DOHH2 (cell line): Measurements from ENCODE around the gene PLK3.

ENCODE experiments used
- H3F3A ChIP-seq: fragments of 200-600 bp; sonication (generic), shearing (Covaris generic); 2 replicates; pipeline ENCODE4 v1.6.0; 2016; ENCODE audit warnings: antibody characterized with exemption, mild to moderate bottlenecking; ENCODE audit not compliant: control insufficient read depth, insufficient read depth
- H3K27ac ChIP-seq: fragments of 200-600 bp; sonication (generic); 2 replicates; pipeline ENCODE4 v1.5.1; 2014; ENCODE audit warnings: low read depth, mild to moderate bottlenecking, low read length, moderate library complexity
- H3K27me3 ChIP-seq: fragments of 200-600 bp; sonication (generic); 2 replicates; pipeline ENCODE4 v1.6.1; 2014; ENCODE audit warnings: mild to moderate bottlenecking, low read length, mixed read lengths; ENCODE audit not compliant: control insufficient read depth
- H3K36me3 ChIP-seq: fragments of 200-600 bp; sonication (generic); 2 replicates; pipeline ENCODE4 v1.6.1; 2014; ENCODE audit warnings: mild to moderate bottlenecking, low read length, moderate library complexity, mixed read lengths; ENCODE audit not compliant: control insufficient read depth
- H3K4me1 ChIP-seq: fragments of 200-600 bp; sonication (generic); 2 replicates; pipeline ENCODE4 v1.6.1; 2014; ENCODE audit warnings: mild to moderate bottlenecking, low read length, mixed read lengths; ENCODE audit not compliant: control insufficient read depth
- H3K4me2 ChIP-seq: fragments of 200-600 bp; sonication (generic); 2 replicates; pipeline ENCODE4 v1.6.0; 2014; ENCODE audit warnings: mild to moderate bottlenecking, low read length, moderate library complexity
- H3K4me3 ChIP-seq: fragments of 200-600 bp; sonication (generic); 2 replicates; pipeline ENCODE4 v1.5.1; 2014; ENCODE audit warnings: mild to moderate bottlenecking, low read length, mixed read lengths
- H3K79me2 ChIP-seq: fragments of 200-600 bp; sonication (generic); 2 replicates; pipeline ENCODE4 v1.6.1; 2014; ENCODE audit warnings: mild to moderate bottlenecking, low read length, mixed read lengths; ENCODE audit not compliant: control insufficient read depth
- H3K9me2 ChIP-seq: fragments of 200-600 bp; sonication (generic); replicated peaks from 2 replicates; pipeline ENCODE4 v1.6.1; 2014; ENCODE audit warnings: mild to moderate bottlenecking, low read length, mixed read lengths; ENCODE audit not compliant: control insufficient read depth
- H3K9me3 ChIP-seq: fragments of 200-600 bp; sonication (generic); 2 replicates; pipeline ENCODE4 v1.6.1; 2014; ENCODE audit warnings: antibody characterized with exemption, low read length, mixed read lengths; ENCODE audit not compliant: control insufficient read depth, insufficient read depth
- H4K20me1 ChIP-seq: fragments of 200-600 bp; sonication (generic); 2 replicates; pipeline ENCODE4 v1.6.0; 2014; ENCODE audit warnings: low read depth, mild to moderate bottlenecking, antibody characterized with exemption, low read length, moderate library complexity; ENCODE audit not compliant: control insufficient read depth, insufficient read depth
- EZH2phosphoT487 ChIP-seq: fragments of 200-600 bp; sonication (generic); IDR thresholded peaks from 2 replicates; pipeline ENCODE4 v1.6.1; 2017; ENCODE audit warnings: borderline replicate concordance, mild to moderate bottlenecking, antibody characterized with exemption, low read length, moderate library complexity, mixed read lengths
- TF ChIP-seq, protein P1 (sequence below): fragments of 200-600 bp; sonication (generic); IDR thresholded peaks from one replicate; pipeline ENCODE4 v1.5.1; 2014; ENCODE audit warnings: antibody characterized with exemption, mild to moderate bottlenecking, low read depth, low read length; ENCODE audit not compliant: poor library complexity, severe bottlenecking

Gene PLK3

DNA sequence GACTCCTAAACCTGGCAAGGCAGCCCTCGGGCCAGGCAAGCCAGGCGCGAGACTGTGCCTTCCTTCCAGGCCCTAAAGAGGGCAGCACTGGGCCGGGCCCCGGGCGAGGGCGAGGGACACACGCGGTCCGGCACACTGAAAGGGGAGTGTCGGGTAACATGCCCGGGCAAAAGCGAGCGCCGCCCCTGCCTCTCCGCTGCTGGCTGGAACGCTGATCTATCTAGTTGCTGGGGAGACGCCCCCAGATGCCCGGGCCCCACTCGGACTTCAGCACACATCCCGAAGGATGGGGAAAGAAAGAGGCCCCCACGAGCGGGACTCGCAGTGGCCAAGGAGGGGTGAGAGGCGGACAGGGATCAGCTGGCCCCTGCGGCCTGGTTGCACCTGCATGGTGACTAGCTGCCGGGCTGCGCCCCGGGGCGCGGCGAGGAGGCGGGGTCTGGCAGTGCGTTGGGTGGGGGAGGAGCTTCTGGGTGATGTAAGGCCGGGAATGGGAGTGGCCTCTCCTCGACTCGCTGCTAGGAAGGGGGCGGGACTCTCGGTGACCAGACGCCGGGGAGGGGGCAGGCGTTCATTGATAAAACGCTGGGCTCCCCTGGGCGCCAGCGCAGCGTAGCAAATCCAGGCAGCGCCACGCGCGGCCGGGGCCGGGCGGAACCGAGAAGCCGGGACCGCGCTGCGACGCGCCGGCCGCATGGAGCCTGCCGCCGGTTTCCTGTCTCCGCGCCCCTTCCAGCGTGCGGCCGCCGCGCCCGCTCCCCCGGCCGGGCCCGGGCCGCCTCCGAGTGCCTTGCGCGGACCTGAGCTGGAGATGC is at the start of gene PLK3:
PLK3 (plus strand) TSS at position 608 of the 815 bp plus-strand sequence; CDS start at position 695, 87 bp downstream.
- H3K79me2 ChIP-seq, result peaks cover 19% of the 10 kb centered on the region
- H3K4me3 ChIP-seq, result peak within 1 kb of the TSS; percentile 87
- no peaks in the 10 kb centered on the region for H3K27me3 ChIP-seq
- peaks cover 30% of the 10 kb centered on the region for H3K36me3 ChIP-seq
- H3K4me1 ChIP-seq, result peaks cover 30% of the 10 kb centered on the region
- peak within 1 kb of the TSS; percentile 62 for H3K27ac ChIP-seq
- no peaks in the 10 kb centered on the region for H3K9me3 ChIP-seq
- H3F3A ChIP-seq, result no peaks in the 10 kb centered on the region
- TF ChIP-seq, protein P1, sequence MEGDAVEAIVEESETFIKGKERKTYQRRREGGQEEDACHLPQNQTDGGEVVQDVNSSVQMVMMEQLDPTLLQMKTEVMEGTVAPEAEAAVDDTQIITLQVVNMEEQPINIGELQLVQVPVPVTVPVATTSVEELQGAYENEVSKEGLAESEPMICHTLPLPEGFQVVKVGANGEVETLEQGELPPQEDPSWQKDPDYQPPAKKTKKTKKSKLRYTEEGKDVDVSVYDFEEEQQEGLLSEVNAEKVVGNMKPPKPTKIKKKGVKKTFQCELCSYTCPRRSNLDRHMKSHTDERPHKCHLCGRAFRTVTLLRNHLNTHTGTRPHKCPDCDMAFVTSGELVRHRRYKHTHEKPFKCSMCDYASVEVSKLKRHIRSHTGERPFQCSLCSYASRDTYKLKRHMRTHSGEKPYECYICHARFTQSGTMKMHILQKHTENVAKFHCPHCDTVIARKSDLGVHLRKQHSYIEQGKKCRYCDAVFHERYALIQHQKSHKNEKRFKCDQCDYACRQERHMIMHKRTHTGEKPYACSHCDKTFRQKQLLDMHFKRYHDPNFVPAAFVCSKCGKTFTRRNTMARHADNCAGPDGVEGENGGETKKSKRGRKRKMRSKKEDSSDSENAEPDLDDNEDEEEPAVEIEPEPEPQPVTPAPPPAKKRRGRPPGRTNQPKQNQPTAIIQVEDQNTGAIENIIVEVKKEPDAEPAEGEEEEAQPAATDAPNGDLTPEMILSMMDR, result peak; percentile 87
- no peak for TF ChIP-seq EZH2phosphoT487
- H3K9me2 ChIP-seq, result no peaks in the 10 kb centered on the region
- no peaks in the 10 kb centered on the region for H4K20me1 ChIP-seq
- peak within 1 kb of the TSS; percentile 96 for H3K4me2 ChIP-seq

GRCh38 chr1:44757420-44757819 is 42.8 kb upstream of the PLK3 start:
- peak overlapping the region; percentile 44 for H3K4me3 ChIP-seq
- H3K4me1 ChIP-seq, result peaks cover 51% of the 10 kb centered on the region
- H3K4me2 ChIP-seq, result peak overlapping the region; percentile 55
- H3K36me3 ChIP-seq, result peaks cover 97% of the 10 kb centered on the region
- no peaks in the 10 kb centered on the region for H4K20me1 ChIP-seq
- TF ChIP-seq, protein P1, result no peak
- TF ChIP-seq EZH2phosphoT487, result no peak
- no peaks in the 10 kb centered on the region for H3K27me3 ChIP-seq
- no peaks in the 10 kb centered on the region; the same call in 1 of the 2 replicates for H3F3A ChIP-seq
- no peaks in the 10 kb centered on the region for H3K9me3 ChIP-seq
- peak overlapping the region; percentile 59 for H3K27ac ChIP-seq
- H3K9me2 ChIP-seq, result no peaks in the 10 kb centered on the region
- H3K79me2 ChIP-seq, result peaks cover 10% of the 10 kb centered on the region

DNA sequence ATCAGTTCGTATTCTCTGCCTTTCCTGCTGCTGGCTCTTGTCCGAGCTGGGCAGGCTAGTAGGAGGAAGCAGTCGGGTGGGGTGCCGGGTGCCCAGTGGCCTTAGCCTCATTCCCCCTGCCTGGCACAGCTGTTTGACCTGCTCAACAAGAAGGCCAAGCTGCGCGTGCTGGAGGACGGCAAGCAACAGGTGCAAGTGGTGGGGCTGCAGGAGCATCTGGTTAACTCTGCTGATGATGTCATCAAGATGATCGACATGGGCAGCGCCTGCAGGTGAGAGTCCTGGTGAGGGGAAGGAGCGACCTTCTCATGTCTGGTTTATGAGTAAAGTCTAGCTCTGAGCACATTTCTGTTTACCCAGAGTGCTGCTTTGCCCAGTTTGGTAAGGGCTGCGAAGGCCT is 41.1 kb upstream of the PLK3 start:
- H3K36me3 ChIP-seq, result peaks cover 97% of the 10 kb centered on the region

More for the DNA sequence above, 41.1 kb upstream of the PLK3 start:
- H3F3A ChIP-seq, result no peaks in the 10 kb centered on the region; the same call in 1 of the 2 replicates
- TF ChIP-seq EZH2phosphoT487, result no peak
- TF ChIP-seq, protein P1, result no peak
- H3K27ac ChIP-seq, result no peak overlapping the region
- no peaks in the 10 kb centered on the region for H3K9me3 ChIP-seq
- no peaks in the 10 kb centered on the region for H3K9me2 ChIP-seq
- H3K79me2 ChIP-seq, result peaks cover 8% of the 10 kb centered on the region
- H3K4me3 ChIP-seq, result no peak overlapping the region
- H4K20me1 ChIP-seq, result no peaks in the 10 kb centered on the region
- H3K4me1 ChIP-seq, result peaks cover 40% of the 10 kb centered on the region
- H3K27me3 ChIP-seq, result no peaks in the 10 kb centered on the region
- H3K4me2 ChIP-seq, result no peak overlapping the region
